Astrocyte of the cerebellum (primary cell): ENCODE data around the gene ENOX2.
"Not testable (repeated sequence)": the region's sequence is repeated elsewhere in the genome, so short reads cannot be mapped to it uniquely, and the experiment has no call there.

Experiments used
- DNase-seq: peaks from one replicate; pipeline ENCODE4 v3.0.0-alpha.2; 2011; ENCODE audit warnings: low read depth
- H3K4me3 ChIP-seq: 2 replicates; pipeline ENCODE4 v1.5.1; 2011; ENCODE audit warnings: mild to moderate bottlenecking, low read depth, low read length, moderate library complexity
- in situ Hi-C: cut with HindIII; loops from 2 replicates; pipeline ENCODE4 v1.10.0; 2017; ENCODE audit warnings: low sequenced_read_pairs
- TF ChIP-seq, protein P1 (sequence below): IDR thresholded peaks from 2 replicates; pipeline ENCODE4 v1.5.1; 2012; ENCODE audit warnings: low read length, low read depth, moderate library complexity, mild to moderate bottlenecking; ENCODE audit errors: missing control alignments

The ENOX2 gene

DNA sequence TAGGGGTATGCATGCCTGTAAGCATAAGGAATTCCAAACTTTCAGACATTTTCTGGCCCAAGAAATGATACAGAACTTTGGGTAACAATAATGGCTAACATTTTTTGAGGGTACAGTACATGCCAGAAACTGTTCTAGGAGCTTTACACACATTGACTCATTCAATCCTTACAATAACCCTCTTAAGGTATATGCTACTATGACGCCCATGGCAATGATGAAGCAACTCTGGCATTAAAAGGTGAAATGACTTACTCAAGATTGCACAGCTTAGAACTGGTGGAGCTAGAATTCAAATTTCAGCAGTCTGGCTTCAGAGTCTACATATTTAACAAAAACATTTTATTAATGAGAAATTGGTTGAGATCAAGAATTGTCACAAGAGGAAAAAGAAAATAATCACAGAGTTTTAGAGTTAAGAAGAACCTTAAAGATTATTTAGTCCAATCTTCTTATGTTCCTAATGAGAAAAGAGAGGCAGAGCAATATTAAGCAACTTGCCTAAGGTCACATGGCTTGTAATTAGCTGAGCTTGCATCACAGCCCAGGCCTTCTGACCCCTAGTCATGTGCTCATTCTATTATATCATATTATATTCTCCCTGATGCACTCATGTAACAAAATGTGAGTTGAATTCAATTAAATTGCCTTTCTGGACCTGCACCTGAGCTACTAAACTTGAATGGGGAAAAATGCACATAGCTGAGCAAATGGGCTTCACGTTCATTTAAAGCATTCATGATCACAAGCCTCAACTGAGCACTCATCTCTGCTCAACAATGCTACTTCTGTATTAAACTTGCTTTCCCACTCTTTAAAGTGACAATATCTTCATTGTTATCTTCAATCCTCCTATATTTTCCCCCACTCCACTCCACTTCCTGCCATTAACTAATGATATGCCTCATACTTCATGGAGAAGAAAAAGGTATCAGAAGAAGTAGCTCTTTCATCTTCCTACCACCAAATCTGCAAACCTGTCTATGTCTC, 73.2 kb downstream of the ENOX2 start:
- no peak overlapping the region for H3K4me3 ChIP-seq
- TF ChIP-seq, protein P1, sequence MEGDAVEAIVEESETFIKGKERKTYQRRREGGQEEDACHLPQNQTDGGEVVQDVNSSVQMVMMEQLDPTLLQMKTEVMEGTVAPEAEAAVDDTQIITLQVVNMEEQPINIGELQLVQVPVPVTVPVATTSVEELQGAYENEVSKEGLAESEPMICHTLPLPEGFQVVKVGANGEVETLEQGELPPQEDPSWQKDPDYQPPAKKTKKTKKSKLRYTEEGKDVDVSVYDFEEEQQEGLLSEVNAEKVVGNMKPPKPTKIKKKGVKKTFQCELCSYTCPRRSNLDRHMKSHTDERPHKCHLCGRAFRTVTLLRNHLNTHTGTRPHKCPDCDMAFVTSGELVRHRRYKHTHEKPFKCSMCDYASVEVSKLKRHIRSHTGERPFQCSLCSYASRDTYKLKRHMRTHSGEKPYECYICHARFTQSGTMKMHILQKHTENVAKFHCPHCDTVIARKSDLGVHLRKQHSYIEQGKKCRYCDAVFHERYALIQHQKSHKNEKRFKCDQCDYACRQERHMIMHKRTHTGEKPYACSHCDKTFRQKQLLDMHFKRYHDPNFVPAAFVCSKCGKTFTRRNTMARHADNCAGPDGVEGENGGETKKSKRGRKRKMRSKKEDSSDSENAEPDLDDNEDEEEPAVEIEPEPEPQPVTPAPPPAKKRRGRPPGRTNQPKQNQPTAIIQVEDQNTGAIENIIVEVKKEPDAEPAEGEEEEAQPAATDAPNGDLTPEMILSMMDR = no peak
- in situ Hi-C loops = no loop called here
- DNase-seq = no peak

GRCh38 chrX:130828641-130829040, 74.4 kb downstream of the ENOX2 start:
- in situ Hi-C loops = no loop called here
- DNase-seq = no peak
- H3K4me3 ChIP-seq = no peak overlapping the region
- TF ChIP-seq, protein P1 = no peak

DNA sequence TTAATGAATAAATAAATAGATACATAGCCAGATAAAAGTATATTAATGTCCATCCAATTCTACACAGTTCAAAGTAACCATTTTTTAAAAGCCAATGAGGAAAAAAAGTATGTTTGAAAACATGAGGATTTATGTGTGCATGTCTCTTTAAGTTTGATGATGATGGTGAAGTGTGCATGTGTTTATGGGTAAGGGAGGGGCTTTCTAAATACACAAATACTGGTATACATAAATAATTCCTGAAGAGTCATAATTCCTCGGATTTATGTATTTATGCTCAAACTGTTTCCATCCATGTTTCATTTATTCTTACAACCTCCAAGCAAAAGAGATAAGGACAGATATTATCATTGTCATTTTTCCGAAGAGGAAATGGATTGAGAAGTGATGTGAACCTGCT, 75.4 kb downstream of the ENOX2 start:
- no peak overlapping the region for H3K4me3 ChIP-seq
- TF ChIP-seq, protein P1 = no peak
- no peak for DNase-seq
- in situ Hi-C loops = no loop called here

GRCh38 chrX:130826249-130826648, 76.8 kb downstream of the ENOX2 start:
- in situ Hi-C loops = no loop called here
- no peak for DNase-seq
- TF ChIP-seq, protein P1 = no peak
- H3K4me3 ChIP-seq = no peak overlapping the region

- in situ Hi-C loops = no loop called here
- TF ChIP-seq, protein P1 = no peak
- no peak overlapping the region for H3K4me3 ChIP-seq
These were observed 77.5 kb downstream of the ENOX2 start for GRCh38 chrX:130825525-130825924.

GRCh38 chrX:130819367-130819766, 83.6 kb downstream of the ENOX2 start:
- in situ Hi-C loops, DNase-seq: not testable (repeated sequence)

More at GRCh38 chrX:130825525-130825924, 77.5 kb downstream of the ENOX2 start:
- no peak for DNase-seq

DNA sequence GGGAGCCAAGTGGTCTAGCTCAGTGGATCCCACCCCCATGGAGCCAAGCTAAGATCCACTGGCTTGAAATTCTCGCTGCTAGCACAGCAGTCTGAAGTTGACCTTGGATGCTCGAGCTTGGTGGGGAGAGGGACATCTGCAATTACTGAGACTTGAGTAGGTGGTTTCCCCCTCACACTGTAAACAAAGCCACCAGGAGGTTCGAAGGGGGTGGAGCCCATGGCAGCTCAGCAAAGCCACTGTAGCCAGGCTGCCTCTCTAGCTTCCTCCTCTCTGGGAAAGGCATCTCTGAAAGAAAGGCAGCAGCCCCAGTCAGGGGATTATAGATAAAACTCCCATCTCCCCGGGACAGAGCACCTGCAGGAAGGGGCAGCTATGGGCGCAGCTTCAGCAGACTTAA, 89.1 kb downstream of the ENOX2 start:
- DNase-seq, H3K4me3 ChIP-seq, in situ Hi-C loops: not testable (repeated sequence)

More at GRCh38 chrX:130819367-130819766, 83.6 kb downstream of the ENOX2 start:
- not testable (repeated sequence) for H3K4me3 ChIP-seq
